GM12872 (cell line): Measurements from ENCODE around the gene EIF2AK2.

Experiments
- TF ChIP-seq, protein P1 (sequence below): IDR thresholded peaks from 3 replicates; pipeline ENCODE4 v1.5.1; 2011; ENCODE audit warnings: low read depth, mild to moderate bottlenecking, low read length, moderate library complexity; ENCODE audit not compliant: insufficient read depth

EIF2AK2 gene

DNA sequence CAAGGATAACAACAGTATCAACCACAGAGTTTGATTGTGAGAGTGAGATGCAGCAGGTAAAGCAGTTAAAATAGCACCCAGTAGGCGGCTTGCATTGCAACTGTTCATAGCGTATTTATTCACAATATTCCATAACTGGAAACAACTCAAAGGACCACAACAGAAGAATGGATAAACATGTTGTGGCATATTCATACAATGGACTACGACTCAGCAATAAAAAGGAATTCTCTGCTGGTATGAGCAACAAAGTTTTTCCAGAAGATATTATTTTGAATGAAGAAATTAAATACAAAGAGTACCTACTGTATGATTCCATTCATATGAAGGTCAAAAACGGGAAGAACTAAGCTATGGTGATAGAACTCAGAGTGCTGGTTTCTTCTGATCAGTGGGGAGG, 47.3 kb downstream of the EIF2AK2 start:
- TF ChIP-seq, protein P1, sequence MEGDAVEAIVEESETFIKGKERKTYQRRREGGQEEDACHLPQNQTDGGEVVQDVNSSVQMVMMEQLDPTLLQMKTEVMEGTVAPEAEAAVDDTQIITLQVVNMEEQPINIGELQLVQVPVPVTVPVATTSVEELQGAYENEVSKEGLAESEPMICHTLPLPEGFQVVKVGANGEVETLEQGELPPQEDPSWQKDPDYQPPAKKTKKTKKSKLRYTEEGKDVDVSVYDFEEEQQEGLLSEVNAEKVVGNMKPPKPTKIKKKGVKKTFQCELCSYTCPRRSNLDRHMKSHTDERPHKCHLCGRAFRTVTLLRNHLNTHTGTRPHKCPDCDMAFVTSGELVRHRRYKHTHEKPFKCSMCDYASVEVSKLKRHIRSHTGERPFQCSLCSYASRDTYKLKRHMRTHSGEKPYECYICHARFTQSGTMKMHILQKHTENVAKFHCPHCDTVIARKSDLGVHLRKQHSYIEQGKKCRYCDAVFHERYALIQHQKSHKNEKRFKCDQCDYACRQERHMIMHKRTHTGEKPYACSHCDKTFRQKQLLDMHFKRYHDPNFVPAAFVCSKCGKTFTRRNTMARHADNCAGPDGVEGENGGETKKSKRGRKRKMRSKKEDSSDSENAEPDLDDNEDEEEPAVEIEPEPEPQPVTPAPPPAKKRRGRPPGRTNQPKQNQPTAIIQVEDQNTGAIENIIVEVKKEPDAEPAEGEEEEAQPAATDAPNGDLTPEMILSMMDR = no peak

DNA sequence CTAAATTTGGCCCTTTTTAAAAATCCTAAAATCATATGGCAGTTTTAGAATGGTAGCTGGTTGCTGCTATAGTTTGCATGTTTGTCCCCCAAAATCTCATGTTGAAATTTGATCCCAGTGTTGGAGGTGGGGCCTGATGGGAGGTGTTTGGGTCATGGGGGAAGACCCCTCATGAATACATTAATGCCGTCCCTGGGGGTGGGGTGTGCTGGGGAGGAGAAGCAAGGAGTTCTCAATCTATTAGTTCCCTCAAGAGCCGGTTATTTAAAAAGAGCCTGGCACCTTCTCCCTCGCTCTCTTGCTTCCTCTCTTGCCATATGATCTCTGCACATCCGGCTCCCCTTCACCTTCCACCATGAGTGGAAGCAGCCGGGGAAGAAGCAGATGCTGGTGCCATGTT, 51.6 kb downstream of the EIF2AK2 start:
- TF ChIP-seq, protein P1 = no peak

DNA sequence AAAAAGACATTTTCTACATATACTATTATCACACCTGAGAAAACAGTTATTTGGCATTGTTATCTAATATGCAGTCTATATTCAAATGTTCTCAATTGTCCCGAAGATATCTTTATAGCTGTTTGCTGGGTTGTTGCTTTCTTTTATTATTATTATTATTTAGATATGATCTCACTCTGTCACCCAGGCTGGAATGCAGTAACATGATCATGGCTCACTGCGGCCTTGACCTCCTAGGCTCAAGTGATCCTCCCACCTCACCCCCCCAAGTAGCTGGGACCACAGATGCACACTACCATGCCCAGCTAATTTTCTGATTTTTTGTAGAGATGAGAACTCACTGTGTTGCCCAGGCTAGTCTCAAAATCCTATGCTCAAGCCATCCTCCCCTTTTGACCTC, 52.6 kb downstream of the EIF2AK2 start:
- TF ChIP-seq, protein P1 = no peak

DNA sequence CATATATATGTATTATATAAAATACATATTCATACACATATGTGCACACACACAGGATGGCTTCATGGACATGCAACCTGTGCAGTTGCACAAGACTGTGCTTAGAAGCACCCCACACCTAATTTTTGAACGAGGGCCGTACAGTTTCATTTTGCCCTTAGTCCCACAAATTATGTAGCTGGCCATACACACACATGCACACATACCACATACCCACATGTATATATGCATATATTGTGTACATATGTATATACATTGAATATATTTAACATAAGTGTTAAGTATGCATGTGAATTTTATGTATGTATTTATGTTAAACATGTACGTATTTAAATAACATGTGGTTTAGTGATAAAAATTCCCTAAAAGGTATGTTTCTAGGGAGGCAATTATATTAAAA, 54.2 kb downstream of the EIF2AK2 start:
- TF ChIP-seq, protein P1 = no peak

DNA sequence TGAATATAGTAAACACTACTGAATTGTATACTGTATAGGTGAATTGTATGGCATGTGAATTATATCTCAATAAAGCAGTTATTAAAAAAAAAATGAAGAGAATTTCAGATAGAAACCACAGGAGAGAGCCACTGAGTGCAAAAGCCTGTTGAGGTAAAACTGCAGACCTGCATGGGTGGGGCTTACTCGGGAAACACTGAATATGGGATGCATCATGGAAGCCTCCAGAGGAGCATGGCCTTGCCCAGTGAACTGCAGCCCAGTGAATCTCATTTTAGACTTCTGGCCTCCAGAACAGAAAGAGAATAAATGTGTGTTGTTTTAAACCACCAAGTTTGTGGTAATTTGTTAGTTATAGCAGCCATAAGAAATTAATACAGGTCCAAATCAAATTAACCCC, 56.7 kb downstream of the EIF2AK2 start:
- TF ChIP-seq, protein P1 = no peak

DNA sequence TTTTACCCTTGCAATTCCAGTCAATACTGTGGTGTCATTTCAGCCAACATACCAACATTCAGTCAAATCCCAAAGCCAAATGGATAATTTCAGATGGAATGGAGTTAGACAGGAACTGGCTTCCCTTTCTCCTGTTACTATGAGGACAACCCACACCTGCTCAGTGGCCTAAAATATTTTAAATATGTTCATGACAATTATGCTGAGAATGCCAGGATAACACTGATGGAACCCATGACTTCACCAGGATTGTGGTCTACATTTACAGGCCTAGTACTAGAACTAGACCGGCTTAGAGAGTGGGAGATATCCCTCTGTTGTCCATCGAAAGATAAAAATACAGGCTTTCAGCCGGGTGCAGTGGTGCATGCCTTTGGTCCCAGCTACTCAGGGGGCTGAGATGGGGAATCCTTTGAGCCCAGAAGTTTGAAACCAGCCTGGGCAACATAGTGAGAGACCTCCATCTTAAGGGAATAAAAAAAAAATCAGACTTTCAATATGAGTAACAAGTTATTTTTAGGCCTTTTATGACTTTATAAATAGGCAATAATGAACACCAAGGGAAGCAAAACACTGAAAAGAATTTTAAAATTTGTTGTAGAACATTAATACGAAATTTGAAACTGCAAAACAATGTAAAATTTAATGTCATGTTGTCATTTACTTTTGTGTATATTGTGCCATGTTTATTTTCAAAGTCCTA, 58.2 kb downstream of the EIF2AK2 start:
- TF ChIP-seq, protein P1 = no peak

DNA sequence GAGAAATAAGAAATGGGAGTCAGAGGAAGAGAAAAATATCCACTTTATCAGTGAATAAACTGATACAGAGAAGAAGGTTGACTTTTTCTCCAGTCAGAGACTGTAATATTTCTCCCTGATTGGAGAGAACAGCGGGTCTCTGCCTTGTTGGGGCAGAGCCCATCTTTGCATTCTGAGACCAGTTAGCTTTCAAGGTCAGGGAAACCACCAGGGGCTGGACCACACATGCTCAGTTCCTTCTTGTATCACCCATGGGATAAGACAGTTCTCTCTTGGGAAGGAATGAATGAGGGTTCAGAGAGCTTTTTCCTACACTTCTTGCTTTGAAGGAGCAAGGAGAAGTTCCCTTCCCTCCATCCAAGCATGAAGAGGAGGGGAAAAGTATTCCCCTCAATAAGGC, 60.2 kb downstream of the EIF2AK2 start:
- TF ChIP-seq, protein P1 = no peak
